NCI-H2107 (cell line): ENCODE data around the gene KCNH1.

Experiments used
- DNase-seq: peaks from one replicate; lab custom pipeline; 2025; lab: John Stamatoyannopoulos, UW

Gene KCNH1

GRCh38 chr1:210646258-210646616, 487.7 kb downstream of the KCNH1 start:
- DNase-seq, result no peak

GRCh38 chr1:210645582-210646257, 488.2 kb downstream of the KCNH1 start:
- no peak for DNase-seq

GRCh38 chr1:210641582-210641981, 492.4 kb downstream of the KCNH1 start:
- no peak for DNase-seq

- DNase-seq, result no peak
Measured at GRCh38 chr1:210635108-210635507, 498.8 kb downstream of the KCNH1 start.

GRCh38 chr1:210633636-210634035, 500.3 kb downstream of the KCNH1 start:
- DNase-seq, result no peak

GRCh38 chr1:210633140-210633539, 500.8 kb downstream of the KCNH1 start:
- no peak for DNase-seq

- DNase-seq, result no peak
Measured at GRCh38 chr1:210631399-210631798, 502.5 kb downstream of the KCNH1 start.

- no peak for DNase-seq
Measured at GRCh38 chr1:210629276-210629675, 504.7 kb downstream of the KCNH1 start.

GRCh38 chr1:210627755-210628154, 506.2 kb downstream of the KCNH1 start:
- DNase-seq, result no peak
